Hepatic stellate cell (primary cell): Measurements from ENCODE around the gene PSMB1.

ENCODE experiments used
- DNase-seq: peaks from one replicate; pipeline ENCODE4 v3.0.0; 2011; ENCODE audit warnings: low spot score

Gene PSMB1

GRCh38 chr6:170552765-170553533 is at the start of gene PSMB1:
PSMB1 (minus strand) TSS chr6:170553307; CDS start chr6:170553242, 65 bp downstream.
- peak; percentile 72 for DNase-seq

DNA sequence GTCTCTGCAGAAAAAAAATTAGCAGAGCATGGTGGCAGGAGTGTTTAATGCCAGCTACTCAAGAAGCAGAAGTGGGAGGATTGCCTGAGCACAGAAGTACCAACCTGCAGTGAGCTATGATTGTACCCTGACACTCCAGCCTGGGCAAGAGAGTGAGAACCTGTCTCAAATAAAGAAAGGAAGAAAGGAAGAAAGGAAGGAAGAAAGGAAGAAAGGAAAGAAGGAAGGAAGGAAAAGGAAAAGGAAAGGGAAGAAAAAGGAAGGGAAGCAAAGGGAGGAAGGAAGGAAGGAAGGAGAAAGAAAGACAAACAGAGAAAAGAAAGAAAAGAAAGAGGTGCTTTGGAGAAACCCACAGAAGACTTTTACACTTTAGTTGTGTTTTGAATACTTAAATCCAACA is 44.2 kb upstream of the PSMB1 start:
- DNase-seq = no peak

DNA sequence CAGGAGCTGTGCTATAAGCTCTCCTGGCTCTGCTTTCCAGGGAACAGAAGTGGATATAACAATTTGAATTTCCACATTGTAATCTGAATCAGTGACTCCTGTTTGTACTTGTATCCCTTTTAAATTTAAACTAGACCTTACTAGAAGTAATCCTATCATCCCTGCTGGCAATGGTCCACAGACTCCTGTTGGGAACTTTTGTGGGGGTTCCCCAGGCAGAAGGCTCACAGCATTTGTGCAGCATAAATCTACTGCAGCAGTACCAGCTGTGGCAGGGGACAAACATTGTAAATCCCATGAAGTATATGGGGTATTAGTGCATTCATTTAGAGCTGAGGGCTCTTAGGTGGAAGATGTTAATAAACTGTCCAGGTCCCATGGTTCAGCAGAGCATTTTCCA is 43.3 kb upstream of the PSMB1 start:
- DNase-seq = no peak

DNA sequence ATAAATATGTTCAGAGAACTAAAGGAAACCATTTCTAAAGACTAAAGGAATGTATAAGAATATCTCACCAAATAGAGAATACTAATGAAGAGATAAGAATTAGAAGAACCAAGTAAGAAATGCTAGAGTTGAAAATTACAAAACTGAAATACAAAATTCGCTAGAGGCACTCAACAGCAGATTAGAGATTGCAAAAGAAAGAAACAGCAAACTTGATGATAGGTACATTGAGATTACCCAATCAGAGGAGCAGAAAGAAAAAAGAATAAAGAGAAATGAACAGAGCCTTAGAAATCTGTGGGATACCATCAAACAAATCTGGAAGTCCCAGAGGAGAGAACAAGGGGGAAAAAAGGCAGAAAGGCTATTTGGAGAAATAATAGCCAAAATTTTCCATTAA is 37.6 kb upstream of the PSMB1 start:
- no peak for DNase-seq

GRCh38 chr6:170584954-170585498 is 31.9 kb upstream of the PSMB1 start:
- DNase-seq = no peak

- peak; percentile 91 for DNase-seq
Measured at GRCh38 chr6:170584181-170584953, 31.3 kb upstream of the PSMB1 start, which contains the start of gene PDCD2. PDCD2 (minus strand) TSS chr6:170584637; CDS start chr6:170584581, 56 bp downstream.

GRCh38 chr6:170583756-170584180 is 30.7 kb upstream of the PSMB1 start:
- DNase-seq = peak; percentile 25

GRCh38 chr6:170578909-170579308 is 25.8 kb upstream of the PSMB1 start:
- DNase-seq = no peak

- DNase-seq = peak; percentile 8
Measured at GRCh38 chr6:170575250-170575649, 22.1 kb upstream of the PSMB1 start.

DNA sequence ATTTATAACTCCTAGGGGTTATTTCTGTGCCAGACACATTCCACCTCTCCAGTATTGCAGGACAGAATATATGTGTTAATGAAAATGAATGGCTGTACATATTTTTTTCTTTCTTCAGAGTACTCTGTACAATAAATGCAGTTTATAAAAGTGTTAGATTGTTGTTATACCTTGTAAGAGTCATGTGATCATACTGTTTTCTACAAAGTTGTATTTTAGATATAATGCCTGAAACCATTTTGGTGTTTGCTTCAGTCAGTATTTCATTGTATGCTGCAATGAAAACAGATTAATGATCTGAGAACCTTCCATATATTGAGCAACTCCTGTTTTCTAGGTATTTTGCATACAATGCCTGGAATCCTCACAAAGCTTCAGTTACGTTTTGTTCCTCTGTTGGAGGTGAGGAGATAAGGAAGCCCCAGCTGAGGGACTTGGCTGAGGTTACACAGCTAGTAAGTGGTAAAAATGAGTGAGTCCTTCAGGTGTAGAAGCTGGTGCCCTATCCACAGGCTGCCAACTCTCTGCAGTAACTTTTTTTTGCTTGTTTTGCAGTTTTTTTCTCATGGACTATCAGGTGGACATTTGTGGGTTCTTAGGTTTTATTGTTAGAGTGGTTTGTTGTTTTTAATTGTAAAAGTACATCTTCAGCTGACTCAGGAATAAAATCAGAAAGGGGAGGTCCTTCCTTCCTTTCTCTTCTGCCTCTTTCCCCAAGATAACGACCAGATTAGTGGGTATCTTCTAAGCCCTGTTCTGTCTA is 19.8 kb upstream of the PSMB1 start:
- DNase-seq = no peak

- DNase-seq = no peak
Measured at GRCh38 chr6:170564936-170565530, 11.9 kb upstream of the PSMB1 start.

- no peak for DNase-seq
Measured at GRCh38 chr6:170561555-170561954, 8.4 kb upstream of the PSMB1 start.

DNA sequence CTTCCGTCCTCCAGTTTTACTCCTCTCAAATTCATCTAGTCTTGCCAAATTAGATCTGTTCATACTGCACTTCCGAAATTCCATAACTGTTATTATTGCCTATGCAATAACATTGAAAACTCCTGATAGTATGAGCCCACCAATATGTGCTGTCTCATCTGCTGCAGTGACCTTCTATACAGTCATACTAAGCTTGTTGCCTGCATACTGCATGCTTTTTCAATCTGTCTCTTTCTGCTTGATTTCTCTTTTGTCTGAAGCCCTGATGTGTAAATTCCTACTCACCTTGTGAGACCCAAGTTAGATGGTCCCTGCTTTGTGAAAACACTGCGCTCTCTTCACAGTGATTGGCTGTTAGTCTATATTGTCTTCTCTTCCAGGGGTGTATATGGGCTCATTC is 2.2 kb upstream of the PSMB1 start:
- no peak for DNase-seq

GRCh38 chr6:170554796-170555137 is 1.7 kb upstream of the PSMB1 start:
- DNase-seq = no peak

- DNase-seq = peak; percentile 88
Measured at GRCh38 chr6:170554013-170554795, 1.1 kb upstream of the PSMB1 start, which contains the start of gene TBP. TBP (plus strand) TSS chr6:170554369; CDS start chr6:170557030, 2,661 bp downstream.

DNA sequence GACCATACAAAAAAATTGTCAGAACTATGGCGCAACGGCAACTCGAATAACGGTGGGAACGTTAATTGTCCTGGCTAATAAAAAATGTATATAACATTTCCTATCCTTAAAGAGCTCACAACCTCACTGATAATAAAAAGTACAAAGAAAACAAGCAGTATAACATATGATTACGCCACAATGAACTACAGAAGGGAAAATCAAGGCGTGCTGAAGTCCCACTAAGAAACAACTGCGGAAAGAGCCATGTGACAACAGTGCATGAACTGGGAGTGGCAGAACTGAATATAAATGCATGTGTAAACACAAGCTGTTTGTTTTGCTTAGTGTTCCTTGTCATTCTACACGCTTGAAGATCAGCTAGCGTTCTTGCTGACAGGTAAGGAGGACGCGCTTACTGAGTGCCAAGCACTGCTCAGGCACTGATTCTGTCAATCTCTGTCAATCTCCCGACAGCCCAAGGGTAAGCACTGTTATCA is 466 bp upstream of the PSMB1 start:
- peak; percentile 12 for DNase-seq

DNA sequence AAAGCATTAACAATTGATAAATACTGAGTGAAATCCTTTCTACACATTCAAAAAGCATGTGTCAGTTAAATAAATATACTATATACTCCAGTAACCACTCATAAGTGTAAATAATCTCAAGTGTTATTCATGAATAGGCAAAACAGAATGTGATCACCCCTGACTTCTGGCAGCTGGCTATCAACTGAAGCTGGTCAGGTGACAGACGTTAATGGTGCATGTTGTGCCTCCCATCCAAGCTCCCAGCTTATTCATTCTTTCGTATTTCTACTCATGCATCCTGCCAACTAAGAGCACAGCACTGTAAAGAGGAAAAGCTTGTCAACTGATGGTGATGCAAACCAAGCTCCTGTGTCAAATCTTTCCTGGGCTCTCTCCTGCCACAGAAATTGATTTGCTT is 7.7 kb downstream of the PSMB1 start:
- DNase-seq = no peak

GRCh38 chr6:170542031-170542719 is 10.9 kb downstream of the PSMB1 start:
- no peak for DNase-seq

- no peak for DNase-seq
Measured at GRCh38 chr6:170537329-170537728, 15.8 kb downstream of the PSMB1 start.

DNA sequence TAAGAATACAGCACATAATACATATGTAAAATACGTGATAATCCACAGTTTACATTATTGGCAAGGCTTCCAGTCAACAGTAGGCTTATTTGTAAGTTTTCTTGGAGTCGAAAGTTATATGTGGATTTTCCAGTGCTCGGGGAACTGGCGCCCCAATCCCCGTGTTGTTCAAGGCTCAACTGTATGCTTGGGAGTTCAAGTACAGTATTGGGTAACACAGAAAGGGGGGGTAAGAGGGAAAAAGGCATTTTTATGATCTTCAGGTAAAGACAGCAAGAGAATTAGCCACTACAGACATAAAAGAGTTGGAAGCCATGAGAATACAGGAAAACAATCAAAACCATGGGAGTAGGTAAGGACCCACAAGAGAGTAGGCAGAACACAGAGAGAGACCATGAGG is 16.4 kb downstream of the PSMB1 start:
- no peak for DNase-seq
